SK-N-SH treated with all-trans-retinoic acid at 6 μM for 48 hours (cell line): ENCODE measurements around the gene LYRM4.
A peak's percentile ranks its signal among the peaks of the same experiment; 100 is the strongest.

ENCODE experiments used
- ATAC-seq: fragments of 200-7000 bp; cut with Tn5 transposase; 3 replicates; pipeline ENCODE4 v1.9.1; 2020; ENCODE audit warnings: mild to moderate bottlenecking, moderate library complexity
- ARNTL ChIP-seq: fragments of 450-650 bp; formaldehyde crosslinking; IDR thresholded peaks from 2 replicates; pipeline ENCODE4 v1.5.0; 2020; ENCODE audit warnings: low read depth, mild to moderate bottlenecking, moderate library complexity, borderline replicate concordance
- BACH2 ChIP-seq: fragments of 250-450 bp; sonication (Bioruptor Pico); IDR thresholded peaks from 2 replicates; pipeline ENCODE4 v1.9.0; 2021; ENCODE audit warnings: mild to moderate bottlenecking, borderline replicate concordance
- CREB5 ChIP-seq: fragments of 250-450 bp; sonication (Bioruptor Pico); IDR thresholded peaks from 2 replicates; pipeline ENCODE4 v1.5.1; 2020; ENCODE audit warnings: low read depth, mild to moderate bottlenecking, moderate library complexity
- CSDC2 ChIP-seq: fragments of 250-450 bp; sonication (Bioruptor Pico); IDR thresholded peaks from 2 replicates; pipeline ENCODE4 v1.5.0; 2020; ENCODE audit warnings: mild to moderate bottlenecking, moderate library complexity
- ESRRG ChIP-seq: fragments of 250-450 bp; sonication (Bioruptor Pico); IDR thresholded peaks from 2 replicates; pipeline ENCODE4 v1.6.1; 2021; ENCODE audit warnings: mild to moderate bottlenecking
- GLIS3 ChIP-seq: fragments of 250-450 bp; sonication (Bioruptor Pico); IDR thresholded peaks from 2 replicates; pipeline ENCODE4 v1.5.0; 2020; ENCODE audit warnings: mild to moderate bottlenecking, moderate library complexity
- PATZ1 ChIP-seq: fragments of 250-450 bp; sonication (Bioruptor Pico); IDR thresholded peaks from 2 replicates; pipeline ENCODE4 v1.8.0; 2020; ENCODE audit warnings: mild to moderate bottlenecking, moderate library complexity, borderline replicate concordance
- PPARA ChIP-seq: fragments of 250-450 bp; sonication (Bioruptor Pico); IDR thresholded peaks from 2 replicates; pipeline ENCODE4 v1.5.0; 2020; ENCODE audit warnings: mild to moderate bottlenecking, borderline replicate concordance
- RARB ChIP-seq: fragments of 250-450 bp; sonication (Bioruptor Pico); IDR thresholded peaks from 2 replicates; pipeline ENCODE4 v1.8.0; 2021; ENCODE audit warnings: mild to moderate bottlenecking, moderate library complexity
- SNAI2 ChIP-seq: fragments of 250-450 bp; sonication (Bioruptor Pico); IDR thresholded peaks from 2 replicates; pipeline ENCODE4 v1.5.0; 2020; ENCODE audit warnings: mild to moderate bottlenecking, moderate library complexity
- TCF4 ChIP-seq: fragments of 250-450 bp; sonication (Bioruptor Pico); IDR thresholded peaks from 2 replicates; pipeline ENCODE4 v1.8.0; 2021; ENCODE audit warnings: mild to moderate bottlenecking, moderate library complexity, borderline replicate concordance
- ZC3H10 ChIP-seq: fragments of 250-450 bp; sonication (Bioruptor Pico); IDR thresholded peaks from 2 replicates; pipeline ENCODE4 v1.5.1; 2021; ENCODE audit warnings: mild to moderate bottlenecking, moderate library complexity
- ZFP3 ChIP-seq: fragments of 250-450 bp; sonication (Bioruptor Pico); IDR thresholded peaks from 2 replicates; pipeline ENCODE4 v1.5.0; 2020; ENCODE audit warnings: mild to moderate bottlenecking, moderate library complexity
- ZFP30 ChIP-seq: fragments of 450-650 bp; formaldehyde crosslinking; IDR thresholded peaks from 2 replicates; pipeline ENCODE4 v1.5.0; 2022; ENCODE audit warnings: mild to moderate bottlenecking, moderate library complexity
- ZNF565 ChIP-seq: fragments of 450-650 bp; formaldehyde crosslinking; conservative IDR thresholded peaks from 2 replicates; pipeline ENCODE4 v1.5.0; 2020; ENCODE audit warnings: low read depth, mild to moderate bottlenecking, moderate library complexity
- ZNF70 ChIP-seq: fragments of 450-650 bp; formaldehyde crosslinking; IDR thresholded peaks from 2 replicates; pipeline ENCODE4 v1.5.0; 2020; ENCODE audit warnings: mild to moderate bottlenecking, moderate library complexity
- ZNF8 ChIP-seq: fragments of 450-650 bp; formaldehyde crosslinking; IDR thresholded peaks from 2 replicates; pipeline ENCODE4 v1.5.0; 2020; ENCODE audit warnings: mild to moderate bottlenecking, moderate library complexity
- TF ChIP-seq, protein P1 (sequence below): fragments of 250-450 bp; sonication (Bioruptor Pico); IDR thresholded peaks from 2 replicates; pipeline ENCODE4 v1.8.0; 2021; ENCODE audit warnings: low read depth, mild to moderate bottlenecking, moderate library complexity, borderline replicate concordance
- TF ChIP-seq, protein P2 (sequence below): fragments of 250-450 bp; sonication (Bioruptor Pico); IDR thresholded peaks from 2 replicates; pipeline ENCODE4 v1.5.0; 2020; ENCODE audit warnings: mild to moderate bottlenecking, moderate library complexity
- TF ChIP-seq, protein P3 (sequence below): fragments of 250-450 bp; sonication (Bioruptor Pico); IDR thresholded peaks from 2 replicates; pipeline ENCODE4 v1.5.1; 2021; ENCODE audit warnings: mild to moderate bottlenecking, moderate library complexity

LYRM4 gene

DNA sequence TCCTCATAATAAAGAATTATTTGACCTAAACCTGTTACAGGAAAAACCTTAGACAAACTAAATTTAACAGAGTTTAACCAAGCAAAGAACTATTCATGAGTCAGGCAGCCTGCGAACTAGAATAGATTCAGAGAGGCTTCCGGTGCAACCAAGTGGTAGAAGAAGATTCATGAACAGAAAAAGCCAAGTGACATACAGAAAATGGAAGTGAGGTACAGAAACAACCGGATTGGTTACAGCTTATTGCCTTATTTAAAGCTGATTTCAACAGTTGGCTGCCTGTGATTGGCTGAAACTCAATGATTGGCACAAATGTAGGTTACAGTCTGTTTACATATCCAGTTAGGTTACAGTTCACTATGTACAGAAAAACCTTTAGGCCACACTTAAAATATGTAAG, 165.5 kb downstream of the LYRM4 start:
- TF ChIP-seq ARNTL (CRISPR knock-in tag) = no peak
- no peak for TF ChIP-seq ZFP3 (CRISPR knock-in tag)
- no peak for TF ChIP-seq ZNF8 (CRISPR knock-in tag)
- TF ChIP-seq, protein P1, sequence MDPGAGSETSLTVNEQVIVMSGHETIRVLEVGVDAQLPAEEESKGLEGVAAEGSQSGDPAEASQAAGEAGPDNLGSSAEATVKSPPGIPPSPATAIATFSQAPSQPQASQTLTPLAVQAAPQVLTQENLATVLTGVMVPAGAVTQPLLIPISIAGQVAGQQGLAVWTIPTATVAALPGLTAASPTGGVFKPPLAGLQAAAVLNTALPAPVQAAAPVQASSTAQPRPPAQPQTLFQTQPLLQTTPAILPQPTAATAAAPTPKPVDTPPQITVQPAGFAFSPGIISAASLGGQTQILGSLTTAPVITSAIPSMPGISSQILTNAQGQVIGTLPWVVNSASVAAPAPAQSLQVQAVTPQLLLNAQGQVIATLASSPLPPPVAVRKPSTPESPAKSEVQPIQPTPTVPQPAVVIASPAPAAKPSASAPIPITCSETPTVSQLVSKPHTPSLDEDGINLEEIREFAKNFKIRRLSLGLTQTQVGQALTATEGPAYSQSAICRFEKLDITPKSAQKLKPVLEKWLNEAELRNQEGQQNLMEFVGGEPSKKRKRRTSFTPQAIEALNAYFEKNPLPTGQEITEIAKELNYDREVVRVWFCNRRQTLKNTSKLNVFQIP (CRISPR knock-in tag) = no peak
- TF ChIP-seq PPARA (CRISPR knock-in tag) = no peak
- TF ChIP-seq ZNF70 (CRISPR knock-in tag) = no peak
- no peak for TF ChIP-seq PATZ1 (CRISPR knock-in tag)
- no peak for TF ChIP-seq CREB5 (CRISPR knock-in tag)
- TF ChIP-seq TCF4 = no peak
- no peak for TF ChIP-seq GLIS3 (CRISPR knock-in tag)
- no peak for TF ChIP-seq ZNF565 (CRISPR knock-in tag)
- no peak for TF ChIP-seq SNAI2
- no peak for TF ChIP-seq CSDC2 (CRISPR knock-in tag)
- no peak for TF ChIP-seq RARB (CRISPR knock-in tag)
- TF ChIP-seq BACH2 = no peak
- no peak for TF ChIP-seq ESRRG
- TF ChIP-seq ZFP30 (CRISPR knock-in tag) = no peak
- no peak for ATAC-seq

GRCh38 chr6:5094327-5094726, 166.4 kb downstream of the LYRM4 start:
- TF ChIP-seq ZNF70 (CRISPR knock-in tag) (no peak), ARNTL (CRISPR knock-in tag) (no peak), TCF4 (no peak), CSDC2 (CRISPR knock-in tag) (no peak)
- TF ChIP-seq, protein P1 (CRISPR knock-in tag) = no peak
- TF ChIP-seq, protein P2, sequence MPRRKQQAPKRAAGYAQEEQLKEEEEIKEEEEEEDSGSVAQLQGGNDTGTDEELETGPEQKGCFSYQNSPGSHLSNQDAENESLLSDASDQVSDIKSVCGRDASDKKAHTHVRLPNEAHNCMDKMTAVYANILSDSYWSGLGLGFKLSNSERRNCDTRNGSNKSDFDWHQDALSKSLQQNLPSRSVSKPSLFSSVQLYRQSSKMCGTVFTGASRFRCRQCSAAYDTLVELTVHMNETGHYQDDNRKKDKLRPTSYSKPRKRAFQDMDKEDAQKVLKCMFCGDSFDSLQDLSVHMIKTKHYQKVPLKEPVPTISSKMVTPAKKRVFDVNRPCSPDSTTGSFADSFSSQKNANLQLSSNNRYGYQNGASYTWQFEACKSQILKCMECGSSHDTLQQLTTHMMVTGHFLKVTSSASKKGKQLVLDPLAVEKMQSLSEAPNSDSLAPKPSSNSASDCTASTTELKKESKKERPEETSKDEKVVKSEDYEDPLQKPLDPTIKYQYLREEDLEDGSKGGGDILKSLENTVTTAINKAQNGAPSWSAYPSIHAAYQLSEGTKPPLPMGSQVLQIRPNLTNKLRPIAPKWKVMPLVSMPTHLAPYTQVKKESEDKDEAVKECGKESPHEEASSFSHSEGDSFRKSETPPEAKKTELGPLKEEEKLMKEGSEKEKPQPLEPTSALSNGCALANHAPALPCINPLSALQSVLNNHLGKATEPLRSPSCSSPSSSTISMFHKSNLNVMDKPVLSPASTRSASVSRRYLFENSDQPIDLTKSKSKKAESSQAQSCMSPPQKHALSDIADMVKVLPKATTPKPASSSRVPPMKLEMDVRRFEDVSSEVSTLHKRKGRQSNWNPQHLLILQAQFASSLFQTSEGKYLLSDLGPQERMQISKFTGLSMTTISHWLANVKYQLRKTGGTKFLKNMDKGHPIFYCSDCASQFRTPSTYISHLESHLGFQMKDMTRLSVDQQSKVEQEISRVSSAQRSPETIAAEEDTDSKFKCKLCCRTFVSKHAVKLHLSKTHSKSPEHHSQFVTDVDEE = no peak
- TF ChIP-seq, all 23 proteins: peak for 0
- ATAC-seq = peak; percentile 76

DNA sequence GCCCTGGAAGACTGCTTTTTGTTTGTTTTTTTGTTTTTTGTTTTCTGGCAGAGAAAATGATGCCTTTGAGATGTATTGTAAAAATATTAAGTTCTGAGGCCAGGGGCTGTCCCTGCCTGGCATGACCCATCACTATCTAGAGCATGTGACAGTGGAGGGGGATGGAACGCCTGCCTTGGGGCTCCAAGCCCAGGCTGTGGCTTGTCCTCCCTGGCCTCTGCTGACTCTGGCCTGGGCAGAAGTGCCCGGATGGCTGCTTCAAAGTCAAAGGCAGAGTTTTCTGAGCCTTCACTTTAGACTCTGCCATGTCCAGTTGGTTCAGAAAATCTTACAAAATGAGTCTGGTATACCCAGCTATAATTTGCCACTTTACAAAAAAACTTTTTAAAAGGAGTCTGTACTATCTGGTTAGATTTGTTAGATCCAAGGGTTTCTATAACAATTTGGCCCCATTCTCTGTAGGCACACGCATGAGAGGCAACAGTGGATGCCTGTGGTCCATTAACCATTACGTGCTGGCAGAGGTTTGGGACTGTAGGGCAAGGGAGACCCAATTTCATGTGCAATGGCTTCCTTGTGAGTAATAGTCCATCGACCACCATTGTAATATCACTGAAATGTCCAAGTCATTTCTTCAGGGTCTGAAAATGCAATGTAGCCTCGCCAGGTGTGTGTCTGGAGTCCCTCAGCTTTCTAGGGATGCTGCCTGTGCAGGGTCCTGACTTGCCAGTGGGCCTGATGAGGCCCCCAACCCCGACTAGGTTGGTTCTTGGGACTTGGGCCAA, 167.3 kb downstream of the LYRM4 start:
- no peak for ATAC-seq
- no peak for TF ChIP-seq ZC3H10
- no peak for TF ChIP-seq RARB (CRISPR knock-in tag)
- TF ChIP-seq ARNTL (CRISPR knock-in tag) = no peak
- no peak for TF ChIP-seq ZNF565 (CRISPR knock-in tag)
- TF ChIP-seq CREB5 (CRISPR knock-in tag) = no peak
- TF ChIP-seq PPARA (CRISPR knock-in tag) = no peak
- TF ChIP-seq CSDC2 (CRISPR knock-in tag) = no peak
- TF ChIP-seq SNAI2 = no peak
- no peak for TF ChIP-seq ESRRG
- TF ChIP-seq, protein P2 = no peak
- TF ChIP-seq, protein P3, sequence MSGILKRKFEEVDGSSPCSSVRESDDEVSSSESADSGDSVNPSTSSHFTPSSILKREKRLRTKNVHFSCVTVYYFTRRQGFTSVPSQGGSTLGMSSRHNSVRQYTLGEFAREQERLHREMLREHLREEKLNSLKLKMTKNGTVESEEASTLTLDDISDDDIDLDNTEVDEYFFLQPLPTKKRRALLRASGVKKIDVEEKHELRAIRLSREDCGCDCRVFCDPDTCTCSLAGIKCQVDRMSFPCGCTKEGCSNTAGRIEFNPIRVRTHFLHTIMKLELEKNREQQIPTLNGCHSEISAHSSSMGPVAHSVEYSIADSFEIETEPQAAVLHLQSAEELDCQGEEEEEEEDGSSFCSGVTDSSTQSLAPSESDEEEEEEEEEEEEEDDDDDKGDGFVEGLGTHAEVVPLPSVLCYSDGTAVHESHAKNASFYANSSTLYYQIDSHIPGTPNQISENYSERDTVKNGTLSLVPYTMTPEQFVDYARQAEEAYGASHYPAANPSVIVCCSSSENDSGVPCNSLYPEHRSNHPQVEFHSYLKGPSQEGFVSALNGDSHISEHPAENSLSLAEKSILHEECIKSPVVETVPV = no peak
- no peak for TF ChIP-seq BACH2
- no peak for TF ChIP-seq ZFP30 (CRISPR knock-in tag)
- no peak for TF ChIP-seq TCF4
